ENCODE data around the gene ARHGAP26. TPM values are rescaled to one million over a fixed set of nuclear protein-coding genes. Genes with fewer than 3 reads are reported as not detected.

Gene ARHGAP26
- total RNA-seq, 4 donors from 2014 or later, result 28.2 to 52.3 (median 37.9) TPM

GRCh38 chr5:142777099-142777498, 6.9 kb downstream of the ARHGAP26 start:
- TF ChIP-seq POLR2A (IDR thresholded peaks at IDR 0.05), result no peak
- TF ChIP-seq, protein P1, sequence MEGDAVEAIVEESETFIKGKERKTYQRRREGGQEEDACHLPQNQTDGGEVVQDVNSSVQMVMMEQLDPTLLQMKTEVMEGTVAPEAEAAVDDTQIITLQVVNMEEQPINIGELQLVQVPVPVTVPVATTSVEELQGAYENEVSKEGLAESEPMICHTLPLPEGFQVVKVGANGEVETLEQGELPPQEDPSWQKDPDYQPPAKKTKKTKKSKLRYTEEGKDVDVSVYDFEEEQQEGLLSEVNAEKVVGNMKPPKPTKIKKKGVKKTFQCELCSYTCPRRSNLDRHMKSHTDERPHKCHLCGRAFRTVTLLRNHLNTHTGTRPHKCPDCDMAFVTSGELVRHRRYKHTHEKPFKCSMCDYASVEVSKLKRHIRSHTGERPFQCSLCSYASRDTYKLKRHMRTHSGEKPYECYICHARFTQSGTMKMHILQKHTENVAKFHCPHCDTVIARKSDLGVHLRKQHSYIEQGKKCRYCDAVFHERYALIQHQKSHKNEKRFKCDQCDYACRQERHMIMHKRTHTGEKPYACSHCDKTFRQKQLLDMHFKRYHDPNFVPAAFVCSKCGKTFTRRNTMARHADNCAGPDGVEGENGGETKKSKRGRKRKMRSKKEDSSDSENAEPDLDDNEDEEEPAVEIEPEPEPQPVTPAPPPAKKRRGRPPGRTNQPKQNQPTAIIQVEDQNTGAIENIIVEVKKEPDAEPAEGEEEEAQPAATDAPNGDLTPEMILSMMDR (IDR thresholded peaks at IDR 0.05), result no peak
- no peaks in the 10 kb centered on the region for H3K27me3 ChIP-seq
- no peak overlapping the region for H3K4me3 ChIP-seq (replicated peaks in 1 of 3)
- WGBS, 2 donors, result 96 to 98% methylated on average over 2 of the region's 2 CpGs
- H3K9me3 ChIP-seq, result no peaks in the 10 kb centered on the region
- DNase-seq, result no peak
- no peaks in the 10 kb centered on the region for H3K36me3 ChIP-seq
- intact Hi-C loops (cut with DNase I), result no loop called here
- peaks cover 29 to 35% of the 10 kb centered on the region in 2 donors for H3K4me1 ChIP-seq
- H3K27ac ChIP-seq, result no peak overlapping the region

DNA sequence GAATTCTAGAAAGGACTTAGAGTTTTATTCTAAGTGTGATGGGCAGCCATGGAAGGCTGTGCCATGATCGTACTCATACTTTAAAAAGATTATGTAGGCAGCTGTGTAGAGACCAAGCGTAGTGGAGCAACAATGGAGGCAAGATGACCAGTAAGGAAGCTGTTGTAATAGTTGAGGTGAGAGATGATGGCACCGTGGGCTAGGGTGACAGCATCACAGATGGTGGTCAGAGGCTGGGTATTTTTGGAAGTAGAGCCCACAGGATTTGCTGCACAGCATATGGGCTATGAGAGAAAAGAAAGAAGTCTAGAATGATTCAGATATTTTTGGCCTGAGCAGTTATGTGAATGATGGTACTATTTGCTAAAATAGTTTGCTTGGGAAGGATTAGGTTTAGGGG, 7.7 kb downstream of the ARHGAP26 start:
- DNase-seq, result no peak
- Histone ChIP-seq H3K36me3 (no peaks in the 10 kb centered on the region), H3K4me3 (replicated peaks in 1 of 3) (no peak overlapping the region), H3K27ac (no peak overlapping the region), H3K9me3 (no peaks in the 10 kb centered on the region), H3K4me1 (peaks cover 22 to 27% of the 10 kb centered on the region in 2 donors), H3K27me3 (no peaks in the 10 kb centered on the region)
- no peak for TF ChIP-seq POLR2A (IDR thresholded peaks at IDR 0.05)
- TF ChIP-seq, protein P1 (IDR thresholded peaks at IDR 0.05), result no peak
- whole genome bisulfite sequencing, 2 donors, result 96 to 97% methylated on average over 3 of the region's 3 CpGs
- intact Hi-C loops (cut with DNase I), result no loop called here

DNA sequence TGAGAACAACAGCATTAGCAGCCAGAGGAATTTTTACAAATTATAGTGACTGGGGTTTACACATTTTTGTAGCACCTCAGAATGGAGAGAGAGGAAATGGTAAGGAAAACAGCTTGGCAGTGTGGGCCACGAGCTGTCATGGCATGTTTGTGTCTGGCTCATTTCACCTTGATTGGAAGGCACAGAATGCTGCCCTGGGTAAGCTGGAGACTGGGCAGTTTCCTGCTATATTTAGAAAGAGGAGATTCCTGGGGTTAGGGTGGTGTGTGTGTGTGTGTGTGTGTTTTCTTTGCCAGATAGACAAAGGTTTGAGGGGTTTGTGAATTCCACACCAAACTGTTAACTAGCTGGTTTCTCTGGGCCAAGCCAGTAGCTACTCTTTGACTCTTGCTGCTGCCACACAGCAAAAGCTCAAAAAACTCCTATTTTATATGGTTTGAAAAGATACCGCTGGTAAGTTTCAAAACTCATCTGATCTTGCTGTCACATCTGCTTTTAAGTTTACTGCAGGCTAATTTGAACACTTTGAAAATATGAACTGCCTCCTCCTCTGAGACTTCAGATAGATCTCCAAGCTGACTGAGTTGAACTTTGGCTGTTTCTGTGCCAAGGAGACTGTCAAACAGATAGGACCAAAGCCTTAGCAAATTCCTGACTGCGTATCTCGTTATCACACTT, 9.1 kb downstream of the ARHGAP26 start:
- Histone ChIP-seq H3K4me3 (replicated peaks in 1 of 3) (no peak overlapping the region), H3K4me1 (peaks cover 22 to 37% of the 10 kb centered on the region in 2 donors), H3K27me3 (no peaks in the 10 kb centered on the region), H3K36me3 (no peaks in the 10 kb centered on the region), H3K27ac (peak overlapping the region in 2 of 3 donors; percentile 8 to 52), H3K9me3 (no peaks in the 10 kb centered on the region)
- TF ChIP-seq POLR2A (IDR thresholded peaks at IDR 0.05), result no peak
- TF ChIP-seq, protein P1 (IDR thresholded peaks at IDR 0.05), result no peak
- 68 to 77% methylated on average over 4 of the region's 4 CpGs for WGBS, 2 donors
- peak; percentile 21 to 44 for DNase-seq
- intact Hi-C loops (cut with DNase I), result no loop called here

DNA sequence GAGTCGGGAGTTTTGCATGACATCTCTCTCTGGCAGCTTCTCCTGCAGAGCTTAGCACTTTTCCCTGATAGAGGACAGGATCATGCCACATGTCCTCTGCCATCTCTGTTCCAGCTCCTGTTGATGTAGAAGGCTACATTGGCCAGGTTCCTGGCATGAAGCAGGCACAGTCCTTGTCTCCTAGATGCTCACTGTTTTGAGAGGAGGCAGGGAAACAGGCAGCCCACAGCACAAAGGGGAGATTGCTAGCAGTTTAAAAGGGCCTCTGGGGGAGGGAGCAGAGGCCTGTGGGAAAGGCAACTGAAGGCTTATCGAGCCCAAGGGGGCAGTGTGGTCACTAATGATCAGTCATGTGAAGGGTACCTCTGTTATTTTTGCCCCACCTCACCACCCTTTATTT, 10.7 kb downstream of the ARHGAP26 start:
- Histone ChIP-seq H3K36me3 (no peaks in the 10 kb centered on the region), H3K27me3 (no peaks in the 10 kb centered on the region), H3K27ac (peak overlapping the region in 2 of 3 donors; percentile 25 to 49), H3K4me1 (peaks cover 22 to 38% of the 10 kb centered on the region in 2 donors), H3K4me3 (replicated peaks in 1 of 3) (no peak overlapping the region), H3K9me3 (no peaks in the 10 kb centered on the region)
- intact Hi-C loops (cut with DNase I), result no loop called here
- DNase-seq, result peak; percentile 52 to 55
- 35 to 37% methylated on average over 2 of the region's 2 CpGs for WGBS, 2 donors
- TF ChIP-seq POLR2A (IDR thresholded peaks at IDR 0.05), result no peak
- TF ChIP-seq, protein P1 (IDR thresholded peaks at IDR 0.05), result peak in 1 of 6 experiments; percentile 5

- DNase-seq, result peak in 1 of 2 donors; percentile 24
Measured at GRCh38 chr5:142782976-142783530, 12.9 kb downstream of the ARHGAP26 start.

More at GRCh38 chr5:142782976-142783530, 12.9 kb downstream of the ARHGAP26 start:
- Histone ChIP-seq H3K27ac (no peak overlapping the region), H3K4me1 (peaks cover 22 to 38% of the 10 kb centered on the region in 2 donors), H3K4me3 (replicated peaks in 1 of 3) (no peak overlapping the region), H3K36me3 (no peaks in the 10 kb centered on the region), H3K27me3 (no peaks in the 10 kb centered on the region), H3K9me3 (no peaks in the 10 kb centered on the region)
- intact Hi-C loops (cut with DNase I), result no loop called here
- no peak for TF ChIP-seq POLR2A (IDR thresholded peaks at IDR 0.05)
- TF ChIP-seq, protein P1 (IDR thresholded peaks at IDR 0.05), result no peak
- 79 to 91% methylated on average over 7 to 8 of the region's 8 CpGs for WGBS, 2 donors
